Measurements from ENCODE around the gene NID1. TPM values are rescaled to one million over a fixed set of nuclear protein-coding genes. Genes with fewer than 3 reads are reported as not detected.

NID1 gene
- total RNA-seq, 2 experiments from 2014 or later = not detected

- ChIA-PET CTCF (ENCODE audit: unreplicated experiment) (no interaction called here), POLR2A (interaction anchor here (0.6 kb wide), 1 partner anchor 80 kb away, joined by 3 read pairs; no protein-coding TSS in a partner anchor)
- Histone ChIP-seq H4K20me1 (ENCODE audit: insufficient read depth, low read length) (no peaks in the 10 kb centered on the region), H3K4me1 (ENCODE audit: insufficient read depth, low read length, poor library complexity, severe bottlenecking) (no peaks in the 10 kb centered on the region), H2AFZ (ENCODE audit: low read length) (no peak overlapping the region), H3K9me2 (ENCODE audit: insufficient read depth, low read length) (no peaks in the 10 kb centered on the region), H3K9me3 (ENCODE audit: low read length) (no peaks in the 10 kb centered on the region), H3K4me3 (ENCODE audit: low read depth, low read length, poor library complexity, severe bottlenecking) (no peak overlapping the region), H3K4me2 (ENCODE audit: low read length) (no peak overlapping the region), H3K36me3 (ENCODE audit: insufficient read depth, low read length) (no peaks in the 10 kb centered on the region), H3K27ac (ENCODE audit: low read depth, low read length, poor library complexity, severe bottlenecking) (no peak overlapping the region), H3K79me2 (ENCODE audit: insufficient read depth, low read depth, low read length) (no peaks in the 10 kb centered on the region)
- TF ChIP-seq EZH2phosphoT487 (IDR thresholded peaks at IDR 0.05; ENCODE audit: borderline replicate concordance, low read depth, low read length) (no peak), CTCF (conservative IDR thresholded peaks at IDR 0.05; ENCODE audit: low read length) (no peak)
- intact Hi-C loops (cut with micrococcal nuclease; ENCODE audit: unreplicated experiment) = no loop called here
- no peak for DNase-seq (ENCODE audit: low spot score)
- no TSS peak for BruUV-seq (replicated peaks)
Observed at GRCh38 chr1:236069796-236070195, 4.9 kb upstream of the NID1 start.

GRCh38 chr1:236067854-236068454 lies 3.1 kb upstream of the NID1 start:
- no peaks in the 10 kb centered on the region for H3K36me3 ChIP-seq (ENCODE audit: insufficient read depth, low read length)

More at GRCh38 chr1:236067854-236068454, 3.1 kb upstream of the NID1 start:
- Histone ChIP-seq H4K20me1 (ENCODE audit: insufficient read depth, low read length) (no peaks in the 10 kb centered on the region), H3K79me2 (ENCODE audit: insufficient read depth, low read depth, low read length) (no peaks in the 10 kb centered on the region), H3K9me2 (ENCODE audit: insufficient read depth, low read length) (no peaks in the 10 kb centered on the region), H2AFZ (ENCODE audit: low read length) (no peak overlapping the region), H3K4me2 (ENCODE audit: low read length) (no peak overlapping the region), H3K4me1 (ENCODE audit: insufficient read depth, low read length, poor library complexity, severe bottlenecking) (no peaks in the 10 kb centered on the region), H3K4me3 (ENCODE audit: low read depth, low read length, poor library complexity, severe bottlenecking) (no peak overlapping the region), H3K9me3 (ENCODE audit: low read length) (no peaks in the 10 kb centered on the region), H3K27ac (ENCODE audit: low read depth, low read length, poor library complexity, severe bottlenecking) (no peak overlapping the region)
- no TSS peak for BruUV-seq (replicated peaks)
- POLR2A ChIA-PET = interaction anchor here (0.5 to 0.6 kb wide), 2 partner anchors 25 to 90 kb away, joined by 4 to 5 read pairs; no protein-coding TSS in a partner anchor
- DNase-seq (ENCODE audit: low spot score) = no peak
- intact Hi-C loops (cut with micrococcal nuclease; ENCODE audit: unreplicated experiment) = no loop called here
- CTCF ChIA-PET (ENCODE audit: unreplicated experiment) = no interaction called here
- TF ChIP-seq CTCF (conservative IDR thresholded peaks at IDR 0.05; ENCODE audit: low read length) (no peak), EZH2phosphoT487 (IDR thresholded peaks at IDR 0.05; ENCODE audit: borderline replicate concordance, low read depth, low read length) (no peak)

Data from OCI-LY7 (cell line).